Neural cell (in vitro differentiated cells): ENCODE measurements around the gene MAP3K5. TPM values are rescaled to one million over a fixed set of nuclear protein-coding genes. Genes with fewer than 3 reads are reported as not detected.

Experiments used
- H2AFZ ChIP-seq: fragments of 200-600, 300-800 bp; sonication (generic), shearing (Covaris generic); 2 replicates; pipeline ENCODE4 v1.6.0; 2014; ENCODE audit warnings: low read depth, mild to moderate bottlenecking, antibody characterized with exemption, low read length, moderate library complexity
- H3F3A ChIP-seq: fragments of 200-600 bp; shearing (Covaris generic); 2 replicates; pipeline ENCODE4 v1.6.1; 2016; ENCODE audit warnings: mild to moderate bottlenecking, moderate library complexity, mixed read lengths, antibody characterized with exemption, low read length; ENCODE audit not compliant: insufficient read depth, poor library complexity, severe bottlenecking
- H3K27ac ChIP-seq: fragments of 200-600, 300-800 bp; sonication (generic), shearing (Covaris generic); 2 replicates; pipeline ENCODE4 v1.5.1; 2014; ENCODE audit warnings: mild to moderate bottlenecking, low read length, moderate library complexity
- H3K27me3 ChIP-seq: fragments of 300-800, 200-600 bp; sonication (generic), shearing (Covaris generic); 2 replicates; pipeline ENCODE4 v1.6.0; 2014; ENCODE audit warnings: mild to moderate bottlenecking, low read depth, low read length, moderate library complexity; ENCODE audit not compliant: insufficient read depth
- H3K36me3 ChIP-seq: fragments of 300-800, 200-600 bp; sonication (generic), shearing (Covaris generic); 2 replicates; pipeline ENCODE4 v1.5.1; 2014; ENCODE audit warnings: mild to moderate bottlenecking, antibody characterized with exemption, low read length, moderate library complexity; ENCODE audit not compliant: insufficient read depth
- H3K4me2 ChIP-seq: fragments of 300-800, 200-600 bp; sonication (generic), shearing (Covaris generic); 2 replicates; pipeline ENCODE4 v1.6.0; 2014; ENCODE audit warnings: mild to moderate bottlenecking, low read length
- H3K4me3 ChIP-seq: fragments of 300-800, 200-600 bp; sonication (generic), shearing (Covaris generic); 2 replicates; pipeline ENCODE4 v1.5.1; 2014; ENCODE audit warnings: mild to moderate bottlenecking, low read length, moderate library complexity
- H3K79me2 ChIP-seq: fragments of 200-600 bp; shearing (Covaris generic); replicated peaks from 2 replicates; pipeline ENCODE4 v1.6.0; 2014; ENCODE audit warnings: mild to moderate bottlenecking, low read length, moderate library complexity; ENCODE audit not compliant: insufficient read depth
- H3K9ac ChIP-seq: fragments of 300-800, 200-600 bp; sonication (generic), shearing (Covaris generic); 2 replicates; pipeline ENCODE4 v1.6.1; 2016; ENCODE audit warnings: mild to moderate bottlenecking, low read length, mixed read lengths
- H3K9me2 ChIP-seq: fragments of 200-600 bp; shearing (Covaris generic); 2 replicates; pipeline ENCODE4 v1.6.1; 2016; ENCODE audit warnings: mild to moderate bottlenecking, low read length, mixed read lengths; ENCODE audit not compliant: insufficient read depth
- H3K9me3 ChIP-seq: fragments of 200-600, 300-800 bp; sonication (generic), shearing (Covaris generic); 2 replicates; pipeline ENCODE4 v1.6.1; 2016; ENCODE audit warnings: mild to moderate bottlenecking, mixed run types, low read length, moderate library complexity, mixed read lengths
- H4K20me1 ChIP-seq: fragments of 200-600 bp; shearing (Covaris generic); 2 replicates; pipeline ENCODE4 v1.6.1; 2016; ENCODE audit warnings: mild to moderate bottlenecking, mixed run types; ENCODE audit not compliant: insufficient read depth
- EP300 ChIP-seq: fragments of 450-650 bp; conservative IDR thresholded peaks from 2 replicates; pipeline ENCODE4 v1.6.1; 2014; ENCODE audit warnings: antibody characterized with exemption, mild to moderate bottlenecking, moderate library complexity; ENCODE audit not compliant: poor library complexity, severe bottlenecking
- EZH2 ChIP-seq: fragments of 200-600, 300-800 bp; shearing (Covaris generic), sonication (generic); IDR thresholded peaks from 2 replicates; pipeline ENCODE4 v1.6.1; 2014; ENCODE audit warnings: antibody characterized with exemption, low read length, borderline replicate concordance, mild to moderate bottlenecking; ENCODE audit not compliant: insufficient read depth, poor library complexity, severe bottlenecking
- MXI1 ChIP-seq: fragments of 450-650 bp; conservative IDR thresholded peaks from 2 replicates; pipeline ENCODE4 v1.6.1; 2014; ENCODE audit warnings: antibody characterized with exemption, mild to moderate bottlenecking; ENCODE audit not compliant: poor library complexity, severe bottlenecking
- POLR2AphosphoS5 ChIP-seq: IDR thresholded peaks from 2 replicates; pipeline ENCODE4 v1.6.1; 2012
- RAD21 ChIP-seq: fragments of 450-650 bp; conservative IDR thresholded peaks from 2 replicates; pipeline ENCODE4 v1.6.1; 2014; ENCODE audit warnings: antibody characterized with exemption, mild to moderate bottlenecking, moderate library complexity
- SMC3 ChIP-seq: fragments of 450-650 bp; conservative IDR thresholded peaks from 2 replicates; pipeline ENCODE4 v1.6.1; 2014; ENCODE audit warnings: antibody characterized with exemption, mild to moderate bottlenecking, moderate library complexity; ENCODE audit not compliant: poor library complexity
- TAF1 ChIP-seq: IDR thresholded peaks from 2 replicates; pipeline ENCODE4 v1.6.1; 2012; ENCODE audit warnings: low read depth
- polyA plus RNA-seq: library from polyadenylated mRNA; depleted of rRNA; stranded (reverse); fragments of >200 nt; gene quantifications from 2 replicates; pipeline ENCODE4 v1.2.3, GENCODE V29; 2014
- TF ChIP-seq, protein P1 (sequence below): fragments of 450-650 bp; IDR thresholded peaks from 2 replicates; pipeline ENCODE4 v1.5.1; 2014; ENCODE audit warnings: antibody characterized with exemption, mild to moderate bottlenecking, moderate library complexity; ENCODE audit not compliant: poor library complexity, severe bottlenecking
- TF ChIP-seq, protein P2 (sequence below): IDR thresholded peaks from 2 replicates; pipeline ENCODE4 v1.6.1; 2012; ENCODE audit warnings: borderline replicate concordance

MAP3K5 gene
- polyA plus RNA-seq, 1 donor from 2014 or later: 2.0 TPM

DNA sequence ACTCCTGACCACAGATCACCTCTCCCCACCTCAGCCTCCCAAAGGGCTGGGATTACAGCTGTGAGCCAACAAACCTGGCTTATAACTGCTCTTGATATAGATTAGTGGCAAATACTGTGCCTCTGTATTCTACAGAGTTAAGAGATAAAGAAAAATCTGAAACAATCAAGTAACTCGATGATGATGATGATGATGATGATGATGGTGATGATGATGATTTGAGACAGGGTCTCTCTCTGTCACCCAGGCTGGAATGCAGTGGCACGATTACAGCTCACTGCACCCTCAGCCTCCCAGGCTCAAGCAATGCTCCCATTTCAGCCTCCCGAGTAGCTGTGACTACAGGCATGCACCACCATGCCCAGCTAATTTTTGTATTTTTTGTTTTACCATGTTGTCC lies 175.8 kb downstream of the MAP3K5 start:
- H3K79me2 ChIP-seq: no peaks in the 10 kb centered on the region
- H3K4me3 ChIP-seq: no peak overlapping the region
- no peaks in the 10 kb centered on the region for H3K36me3 ChIP-seq
- no peaks in the 10 kb centered on the region for H3F3A ChIP-seq
- no peaks in the 10 kb centered on the region for H3K9me3 ChIP-seq
- H2AFZ ChIP-seq: no peak overlapping the region
- TF ChIP-seq TAF1 (no peak), POLR2AphosphoS5 (no peak), EZH2 (no peak)
- TF ChIP-seq, protein P1, sequence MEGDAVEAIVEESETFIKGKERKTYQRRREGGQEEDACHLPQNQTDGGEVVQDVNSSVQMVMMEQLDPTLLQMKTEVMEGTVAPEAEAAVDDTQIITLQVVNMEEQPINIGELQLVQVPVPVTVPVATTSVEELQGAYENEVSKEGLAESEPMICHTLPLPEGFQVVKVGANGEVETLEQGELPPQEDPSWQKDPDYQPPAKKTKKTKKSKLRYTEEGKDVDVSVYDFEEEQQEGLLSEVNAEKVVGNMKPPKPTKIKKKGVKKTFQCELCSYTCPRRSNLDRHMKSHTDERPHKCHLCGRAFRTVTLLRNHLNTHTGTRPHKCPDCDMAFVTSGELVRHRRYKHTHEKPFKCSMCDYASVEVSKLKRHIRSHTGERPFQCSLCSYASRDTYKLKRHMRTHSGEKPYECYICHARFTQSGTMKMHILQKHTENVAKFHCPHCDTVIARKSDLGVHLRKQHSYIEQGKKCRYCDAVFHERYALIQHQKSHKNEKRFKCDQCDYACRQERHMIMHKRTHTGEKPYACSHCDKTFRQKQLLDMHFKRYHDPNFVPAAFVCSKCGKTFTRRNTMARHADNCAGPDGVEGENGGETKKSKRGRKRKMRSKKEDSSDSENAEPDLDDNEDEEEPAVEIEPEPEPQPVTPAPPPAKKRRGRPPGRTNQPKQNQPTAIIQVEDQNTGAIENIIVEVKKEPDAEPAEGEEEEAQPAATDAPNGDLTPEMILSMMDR: no peak
- H3K27me3 ChIP-seq: no peaks in the 10 kb centered on the region
- no peak overlapping the region for H3K9ac ChIP-seq
- H3K9me2 ChIP-seq: no peaks in the 10 kb centered on the region
- no peaks in the 10 kb centered on the region for H4K20me1 ChIP-seq
- H3K4me2 ChIP-seq: no peak overlapping the region
- no peak overlapping the region for H3K27ac ChIP-seq

DNA sequence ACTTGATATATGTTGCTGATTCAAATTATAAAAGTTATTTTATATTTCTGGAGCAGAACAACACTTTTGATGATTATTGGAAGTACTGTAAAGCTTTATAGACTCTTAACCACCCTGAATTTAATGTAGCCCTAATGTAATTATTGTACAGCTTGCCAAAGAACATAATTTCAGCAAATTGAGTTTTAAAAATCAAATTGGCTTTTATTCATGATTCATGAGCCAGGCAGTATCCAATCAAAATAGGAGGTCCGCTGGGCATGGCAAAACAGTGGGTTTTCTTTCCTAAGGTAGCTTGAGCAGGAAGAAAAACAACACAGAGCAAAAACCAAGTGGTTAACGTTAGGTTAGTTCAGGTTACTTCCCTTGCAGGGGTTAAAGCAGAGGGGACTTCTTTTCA lies 177.3 kb downstream of the MAP3K5 start:
- no peaks in the 10 kb centered on the region for H3K9me3 ChIP-seq
- H3K4me3 ChIP-seq: no peak overlapping the region
- no peaks in the 10 kb centered on the region for H3K9me2 ChIP-seq
- no peak for TF ChIP-seq TAF1
- no peak overlapping the region for H3K27ac ChIP-seq
- no peaks in the 10 kb centered on the region for H3K27me3 ChIP-seq
- no peaks in the 10 kb centered on the region for H3K36me3 ChIP-seq
- no peak overlapping the region for H2AFZ ChIP-seq
- H3K79me2 ChIP-seq: no peaks in the 10 kb centered on the region
- no peak overlapping the region for H3K9ac ChIP-seq
- H3K4me2 ChIP-seq: no peak overlapping the region
- no peaks in the 10 kb centered on the region for H3F3A ChIP-seq
- no peaks in the 10 kb centered on the region for H4K20me1 ChIP-seq

DNA sequence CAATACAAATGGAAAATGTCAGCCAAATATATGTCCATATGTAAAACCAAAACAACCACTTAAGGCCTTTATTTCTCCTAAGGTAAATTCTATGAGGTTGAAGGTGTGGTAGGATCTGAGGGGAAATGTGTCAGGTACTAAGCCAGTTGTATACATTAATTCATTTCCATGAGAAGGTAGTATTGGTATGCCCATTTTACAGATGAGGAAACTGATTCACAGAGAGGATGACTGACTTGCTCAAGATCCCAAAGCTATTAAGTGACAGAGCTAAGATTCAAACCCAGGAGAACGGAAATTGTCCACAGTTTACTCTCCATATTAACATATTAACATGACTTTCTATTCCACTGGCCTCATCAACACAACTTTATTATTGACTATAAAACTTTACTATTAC lies 177.9 kb downstream of the MAP3K5 start:
- no peak overlapping the region for H2AFZ ChIP-seq
- H3K9me3 ChIP-seq: no peaks in the 10 kb centered on the region
- no peak overlapping the region for H3K4me3 ChIP-seq
- H3K36me3 ChIP-seq: no peaks in the 10 kb centered on the region
- H4K20me1 ChIP-seq: no peaks in the 10 kb centered on the region
- H3F3A ChIP-seq: no peaks in the 10 kb centered on the region
- no peak overlapping the region for H3K4me2 ChIP-seq
- no peaks in the 10 kb centered on the region for H3K27me3 ChIP-seq
- no peak overlapping the region for H3K27ac ChIP-seq
- TF ChIP-seq SMC3 (no peak), EP300 (no peak), EZH2 (no peak), MXI1 (no peak), RAD21 (no peak)
- no peak overlapping the region for H3K9ac ChIP-seq
- H3K79me2 ChIP-seq: no peaks in the 10 kb centered on the region
- no peaks in the 10 kb centered on the region for H3K9me2 ChIP-seq

DNA sequence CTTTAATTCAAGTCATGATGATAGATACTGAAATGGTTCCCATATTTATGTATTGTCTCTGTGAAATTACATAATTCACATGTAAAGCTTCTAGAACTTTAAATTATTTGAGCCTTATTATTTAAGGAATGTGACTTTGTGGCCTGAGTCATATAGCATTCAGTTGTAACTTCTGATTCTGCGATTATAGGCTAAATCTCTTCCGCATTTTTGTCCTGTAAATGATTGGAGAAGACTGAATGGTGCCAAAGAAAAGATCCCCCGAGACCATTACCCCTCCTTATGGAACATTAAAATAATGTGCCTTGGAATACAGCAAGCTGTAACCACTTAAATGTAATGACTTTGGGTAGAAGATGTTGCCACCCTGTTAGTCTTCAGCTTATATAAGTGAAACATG lies 178.8 kb downstream of the MAP3K5 start:
- Histone ChIP-seq H3F3A (no peaks in the 10 kb centered on the region), H4K20me1 (no peaks in the 10 kb centered on the region), H3K9me2 (no peaks in the 10 kb centered on the region), H3K4me2 (no peak overlapping the region), H3K9me3 (no peaks in the 10 kb centered on the region), H3K4me3 (no peak overlapping the region), H2AFZ (no peak overlapping the region), H3K27ac (no peak overlapping the region), H3K79me2 (no peaks in the 10 kb centered on the region), H3K27me3 (no peaks in the 10 kb centered on the region), H3K9ac (no peak overlapping the region), H3K36me3 (no peaks in the 10 kb centered on the region)
- TF ChIP-seq POLR2AphosphoS5 (no peak), SMC3 (no peak), TAF1 (no peak), MXI1 (no peak), RAD21 (no peak), EP300 (no peak), EZH2 (no peak)
- TF ChIP-seq, protein P1: no peak
- TF ChIP-seq, protein P2, sequence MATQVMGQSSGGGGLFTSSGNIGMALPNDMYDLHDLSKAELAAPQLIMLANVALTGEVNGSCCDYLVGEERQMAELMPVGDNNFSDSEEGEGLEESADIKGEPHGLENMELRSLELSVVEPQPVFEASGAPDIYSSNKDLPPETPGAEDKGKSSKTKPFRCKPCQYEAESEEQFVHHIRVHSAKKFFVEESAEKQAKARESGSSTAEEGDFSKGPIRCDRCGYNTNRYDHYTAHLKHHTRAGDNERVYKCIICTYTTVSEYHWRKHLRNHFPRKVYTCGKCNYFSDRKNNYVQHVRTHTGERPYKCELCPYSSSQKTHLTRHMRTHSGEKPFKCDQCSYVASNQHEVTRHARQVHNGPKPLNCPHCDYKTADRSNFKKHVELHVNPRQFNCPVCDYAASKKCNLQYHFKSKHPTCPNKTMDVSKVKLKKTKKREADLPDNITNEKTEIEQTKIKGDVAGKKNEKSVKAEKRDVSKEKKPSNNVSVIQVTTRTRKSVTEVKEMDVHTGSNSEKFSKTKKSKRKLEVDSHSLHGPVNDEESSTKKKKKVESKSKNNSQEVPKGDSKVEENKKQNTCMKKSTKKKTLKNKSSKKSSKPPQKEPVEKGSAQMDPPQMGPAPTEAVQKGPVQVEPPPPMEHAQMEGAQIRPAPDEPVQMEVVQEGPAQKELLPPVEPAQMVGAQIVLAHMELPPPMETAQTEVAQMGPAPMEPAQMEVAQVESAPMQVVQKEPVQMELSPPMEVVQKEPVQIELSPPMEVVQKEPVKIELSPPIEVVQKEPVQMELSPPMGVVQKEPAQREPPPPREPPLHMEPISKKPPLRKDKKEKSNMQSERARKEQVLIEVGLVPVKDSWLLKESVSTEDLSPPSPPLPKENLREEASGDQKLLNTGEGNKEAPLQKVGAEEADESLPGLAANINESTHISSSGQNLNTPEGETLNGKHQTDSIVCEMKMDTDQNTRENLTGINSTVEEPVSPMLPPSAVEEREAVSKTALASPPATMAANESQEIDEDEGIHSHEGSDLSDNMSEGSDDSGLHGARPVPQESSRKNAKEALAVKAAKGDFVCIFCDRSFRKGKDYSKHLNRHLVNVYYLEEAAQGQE: no peak
